Sciatic nerve (tissue), 2 donors: Measurements from ENCODE around the gene ADAMTS14. TPM values are rescaled to one million over a fixed set of nuclear protein-coding genes. Genes with fewer than 3 reads are reported as not detected.
"Not testable (repeated sequence)": the region's sequence is repeated elsewhere in the genome, so short reads cannot be mapped to it uniquely, and the experiment has no call there.

Source experiments
- ATAC-seq: fragments of 200-7000 bp; cut with Tn5 transposase; one replicate; pipeline ENCODE4 v1.9.1; 2020; ENCODE audit warnings: mild to moderate bottlenecking, moderate library complexity
- DNase-seq: peaks from one replicate; pipeline ENCODE4 v3.0.0-alpha.2; 2020; ENCODE audit warnings: low spot score
- intact Hi-C: fragments of 100-400 bp; cut with DNase I; formaldehyde crosslinking; loops from one replicate; pipeline ENCODE4 v1.14.2; 2022
- total RNA-seq: library from RNA; stranded (reverse); fragmentation: NEBNext Ultra II Directional; extraction: Animal tissue kit (Norgen Biotek cat#: 25700); gene quantifications from one replicate; pipeline ENCODE4 v1.2.1, GENCODE V29; 2021
- donor health status: DM: no; HTN: no; CAD: no.
- donor health status: DM: no; HTN: no; CAD: no.

The ADAMTS14 gene
- total RNA-seq, 1 donor from 2014 or later: 3.1 TPM

- intact Hi-C loops: no loop called here
- no peak for DNase-seq
- ATAC-seq: no peak
These were observed 17.0 kb upstream of the ADAMTS14 start for GRCh38 chr10:70655316-70655715.

GRCh38 chr10:70656489-70656888 lies 15.8 kb upstream of the ADAMTS14 start:
- DNase-seq: no peak
- no peak for ATAC-seq
- intact Hi-C loops: no loop called here

GRCh38 chr10:70657041-70657440 lies 15.3 kb upstream of the ADAMTS14 start:
- no peak for DNase-seq
- intact Hi-C loops: no loop called here
- no peak for ATAC-seq

- intact Hi-C loops: no loop called here
- DNase-seq (no peak), ATAC-seq (no peak)
These were observed 13.6 kb upstream of the ADAMTS14 start for GRCh38 chr10:70658582-70659136.

DNA sequence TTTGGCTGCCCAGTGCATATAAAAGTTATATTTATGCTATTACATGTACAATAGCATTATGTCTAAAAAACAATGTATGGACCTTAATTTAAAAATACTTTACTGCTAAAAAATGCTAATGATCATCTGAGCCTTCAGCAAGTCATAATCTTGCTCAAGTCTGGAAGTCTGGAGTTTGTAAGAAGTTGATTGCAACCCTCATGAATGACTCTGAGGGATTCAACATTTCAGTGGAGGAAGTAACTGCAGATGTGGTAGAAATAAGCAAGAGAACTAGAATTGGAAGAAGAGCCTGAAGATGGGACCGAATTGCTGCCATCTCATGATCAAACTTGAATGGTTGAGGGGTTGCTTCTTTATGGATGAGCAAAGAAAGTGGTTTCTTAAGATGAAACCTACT lies 13.0 kb upstream of the ADAMTS14 start:
- intact Hi-C loops: no loop called here
- ATAC-seq (no peak), DNase-seq (no peak)

GRCh38 chr10:70660722-70661121 lies 11.6 kb upstream of the ADAMTS14 start:
- intact Hi-C loops: no loop called here
- DNase-seq (no peak), ATAC-seq (no peak)

GRCh38 chr10:70661623-70662361 lies 10.5 kb upstream of the ADAMTS14 start:
- no peak for DNase-seq
- intact Hi-C loops: no loop called here
- ATAC-seq: no peak

DNA sequence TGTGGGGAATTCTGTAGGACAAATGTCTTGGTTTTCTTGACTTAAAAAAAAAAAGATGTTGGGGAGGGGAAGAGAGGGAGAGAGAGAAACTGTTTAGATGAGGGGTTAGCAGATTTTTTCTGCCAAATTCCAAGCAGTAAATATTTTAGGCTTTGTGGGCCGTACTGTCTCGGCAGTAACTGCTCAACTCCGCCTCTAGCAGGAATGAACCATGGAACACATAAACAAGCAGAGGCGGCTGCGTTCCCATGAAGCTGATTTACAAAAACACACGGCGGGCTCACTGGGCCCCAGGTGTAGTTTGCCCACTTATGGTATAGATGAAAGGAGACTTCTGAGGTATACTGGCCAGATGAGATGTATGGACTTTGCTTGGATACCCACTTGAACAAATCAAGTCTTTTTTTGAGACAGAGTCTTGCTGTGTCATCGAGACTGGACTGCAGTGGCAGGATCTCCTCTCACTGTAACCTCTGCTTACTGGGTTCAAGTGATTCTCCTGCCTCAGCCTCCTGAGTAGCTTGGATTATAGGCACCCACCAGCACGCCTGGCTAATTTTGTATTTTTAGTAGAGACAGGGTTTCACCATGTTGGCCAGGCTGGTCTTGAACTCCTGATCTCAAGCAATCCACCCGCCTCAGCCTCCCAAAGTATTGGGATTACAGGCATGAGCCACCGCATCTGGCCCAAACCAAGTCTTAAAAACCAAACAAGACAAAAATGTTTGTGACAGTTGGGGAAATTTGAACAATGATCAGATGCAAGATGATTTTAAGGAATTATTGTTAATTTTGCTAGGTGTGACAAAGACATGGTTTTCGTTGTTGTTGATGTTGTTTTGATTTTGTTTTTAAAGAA lies 9.7 kb upstream of the ADAMTS14 start:
- ATAC-seq: peak; percentile 56
- DNase-seq: no peak
- intact Hi-C loops: no loop called here

GRCh38 chr10:70663458-70664409 lies 8.6 kb upstream of the ADAMTS14 start:
- DNase-seq, intact Hi-C loops: not testable (repeated sequence)
- ATAC-seq: peak; percentile 25

GRCh38 chr10:70664702-70665195 lies 7.6 kb upstream of the ADAMTS14 start:
- DNase-seq (no peak), ATAC-seq (peak; percentile 88)
- intact Hi-C loops: no loop called here

DNA sequence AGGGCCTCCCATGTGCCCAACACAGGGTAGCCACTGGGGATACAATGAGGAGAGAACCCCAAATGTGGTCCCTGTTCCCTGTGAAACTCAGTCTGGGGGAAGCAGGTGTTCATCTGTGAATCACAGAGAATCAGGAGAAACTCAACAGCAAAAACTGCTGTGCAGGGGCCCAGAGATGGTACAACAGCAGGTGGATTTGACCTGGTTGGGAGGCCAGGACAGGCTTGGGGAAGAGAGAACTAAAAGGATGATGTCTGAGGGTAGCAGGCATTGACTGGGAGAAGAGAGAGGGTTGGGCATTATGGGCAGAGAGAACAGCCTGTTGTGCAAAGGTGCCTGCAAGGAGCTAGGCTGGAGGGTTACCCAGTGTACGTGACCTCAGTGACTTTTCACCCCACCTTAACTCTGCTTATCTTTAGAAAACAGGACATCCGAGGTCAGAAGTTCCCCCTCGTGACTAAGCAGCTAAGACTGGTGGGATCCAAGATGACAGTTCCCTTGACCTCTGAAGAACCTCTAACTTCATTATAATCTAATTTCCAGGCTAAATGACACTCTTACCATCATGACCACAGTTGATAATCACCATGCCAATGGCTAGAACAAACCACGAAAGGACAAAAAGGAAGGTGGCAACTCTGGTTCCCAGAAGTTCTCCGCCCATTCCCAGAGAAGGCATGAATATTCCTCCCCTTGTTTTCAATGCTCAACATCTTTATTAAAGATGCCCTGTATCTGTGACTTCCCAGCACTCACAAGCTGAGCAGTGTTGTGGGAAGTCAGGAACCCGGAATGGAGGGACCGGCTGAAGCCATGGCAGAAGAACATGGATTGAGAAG lies 5.1 kb upstream of the ADAMTS14 start:
- ATAC-seq: no peak
- DNase-seq: no peak
- intact Hi-C loops: no loop called here

DNA sequence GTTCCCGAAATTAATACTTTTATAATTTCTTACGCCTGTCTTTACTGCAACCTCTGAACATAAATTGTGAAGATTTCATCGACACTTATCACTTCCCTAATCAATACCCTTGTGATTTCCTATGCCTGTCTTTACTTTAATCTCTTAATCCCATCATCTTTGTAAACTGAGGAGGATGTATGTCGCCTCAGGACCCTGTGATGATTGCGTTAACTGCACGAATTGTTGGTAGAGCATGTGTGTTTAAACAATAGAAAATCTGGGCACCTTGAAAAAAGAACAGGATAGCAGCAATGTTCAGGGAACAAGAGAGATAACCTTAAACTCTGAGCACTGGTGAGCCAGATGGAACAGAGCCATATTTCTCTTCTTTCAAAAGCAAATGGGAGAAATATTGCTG lies 4.5 kb upstream of the ADAMTS14 start:
- ATAC-seq, DNase-seq, intact Hi-C loops: not testable (repeated sequence)

- DNase-seq (no peak), ATAC-seq (no peak)
- intact Hi-C loops: no loop called here
These were observed 3.8 kb upstream of the ADAMTS14 start for GRCh38 chr10:70668454-70668970.

GRCh38 chr10:70669015-70669414 lies 3.3 kb upstream of the ADAMTS14 start:
- intact Hi-C loops: no loop called here

DNA sequence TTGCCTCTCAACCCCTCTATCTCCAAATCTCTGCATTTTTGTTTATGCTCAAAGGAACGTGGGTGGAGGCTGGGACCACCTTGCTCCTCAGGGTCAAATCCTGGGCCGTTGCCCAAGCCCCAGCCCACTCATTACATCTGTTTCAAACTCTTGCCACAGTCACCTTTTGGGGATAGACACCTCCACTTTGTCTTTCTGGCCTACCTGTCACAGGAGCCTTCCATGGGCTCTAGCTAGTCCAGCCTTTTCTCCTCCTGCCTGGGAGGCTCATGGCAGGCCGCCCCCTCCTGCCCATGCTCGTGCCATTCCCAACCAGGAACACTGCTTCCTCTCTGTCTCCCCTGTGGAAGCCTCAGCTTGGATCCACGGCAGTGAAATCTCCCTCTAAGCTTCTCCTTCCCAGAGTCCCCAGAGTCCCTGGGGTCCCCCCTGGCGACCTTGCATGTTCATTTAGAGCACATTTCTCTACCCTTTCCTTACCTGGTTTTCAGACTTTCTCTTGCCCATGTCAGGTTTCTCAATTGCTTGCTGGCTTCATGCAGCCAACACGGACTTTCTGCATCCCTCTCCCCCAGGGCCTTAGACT lies 2.5 kb upstream of the ADAMTS14 start:
- intact Hi-C loops: no loop called here
- ATAC-seq (no peak), DNase-seq (no peak)

More at GRCh38 chr10:70669015-70669414, 3.3 kb upstream of the ADAMTS14 start:
- ATAC-seq (no peak), DNase-seq (no peak)

DNA sequence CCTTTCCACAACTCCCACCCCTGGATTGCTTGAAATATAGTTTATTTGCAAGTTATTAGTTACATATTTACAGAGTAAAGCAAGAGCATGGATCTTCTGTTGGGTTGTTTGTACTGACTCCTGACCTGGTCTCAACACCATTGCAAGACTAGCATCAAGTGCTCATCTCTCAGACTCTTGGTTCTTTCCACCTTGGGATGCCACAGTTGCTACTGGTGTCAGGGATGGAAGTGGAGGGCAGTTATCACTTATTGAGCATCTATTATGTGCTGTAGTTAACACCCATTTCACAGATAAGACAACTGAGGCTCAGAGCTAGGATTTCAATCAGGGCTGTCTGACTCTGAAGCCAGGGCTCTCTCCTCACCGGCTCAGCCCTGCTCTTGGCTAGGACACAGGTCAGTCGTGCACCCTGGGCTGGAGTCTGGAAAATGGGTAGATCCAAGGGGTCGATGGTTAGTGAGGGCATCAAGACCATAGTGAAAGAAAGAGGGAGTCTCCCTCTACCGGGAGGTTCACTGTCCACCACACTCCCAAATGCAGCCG lies 614 bp upstream of the ADAMTS14 start:
- intact Hi-C loops: no loop called here
- ATAC-seq (no peak), DNase-seq (no peak)
